HepG2 (cell line): ENCODE measurements around the gene CDK15. TPM values are rescaled to one million over a fixed set of nuclear protein-coding genes. Genes with fewer than 3 reads are reported as not detected.

ENCODE experiments used
- ATAC-seq: fragments of 200-7000 bp; cut with Tn5 transposase; 3 replicates; pipeline ENCODE4 v1.9.1; 2020; ENCODE audit warnings: mild to moderate bottlenecking, moderate library complexity
- BruUV-seq: library from RNA; stranded (reverse); fragments of 400-500 nt; replicated peaks from 2 replicates; lab custom pipeline; 2021; lab: Mats Ljungman, UMichigan
- CTCF ChIA-PET: fragments of 300-600 bp; formaldehyde crosslinking; extraction: SDS; loops from one replicate; lab custom pipeline; 2021; ENCODE audit warnings: low total read pairs, inconsistent platforms, low intra/inter-chr PET ratio; lab: Yijun Ruan, JAX
- POLR2A ChIA-PET: fragments of 350-600 bp; sonication (Branson Sonifier 250); formaldehyde crosslinking; loops from one replicate; lab custom pipeline; 2020; ENCODE audit warnings: antibody characterized with exemption, inconsistent platforms; lab: Yijun Ruan, JAX
- DNase-seq: peaks from one replicate; pipeline ENCODE4 v3.0.0-alpha.2; 2015; ENCODE audit warnings: low spot score
- FAIRE-seq: peaks from 3 replicates; lab custom pipeline; 2011; peaks lifted over from hg19 to GRCh38; lab: Jason Lieb, UNC
- H2AFZ ChIP-seq: one replicate; pipeline ENCODE4 v1.6.1; 2011; ENCODE audit warnings: low read length, inconsistent platforms
- H3K27ac ChIP-seq: fragments of 300-600 bp; 3 replicates; pipeline ENCODE4 v1.8.0; 2011; ENCODE audit warnings: mixed run types, mild to moderate bottlenecking, mixed read lengths, low read length, inconsistent platforms; ENCODE audit not compliant: insufficient read depth; ENCODE audit errors: extremely low read length
- H3K27me3 ChIP-seq, 2 experiments: fragments of 200-600 bp in 1 of 2; 2 replicates in 1 of 2; 3 replicates in 1 of 2; pipeline versions ENCODE4 v1.6.0 to v1.8.0; 2011; ENCODE audit warnings: low read length in 2 of 2, mild to moderate bottlenecking in 2 of 2, moderate library complexity in 2 of 2, inconsistent platforms in 1 of 2; ENCODE audit not compliant: insufficient read depth in 2 of 2, control insufficient read depth in 1 of 2
- H3K36me3 ChIP-seq, 2 experiments: fragments of 200-600 bp in 1 of 2; replicated peaks in 1 of 2; 2 replicates in 1 of 2; 3 replicates in 1 of 2; pipeline versions ENCODE4 v1.5.1 to v1.8.0; 2011; ENCODE audit warnings: low read length in 2 of 2, inconsistent platforms in 1 of 2; ENCODE audit not compliant: insufficient read depth in 2 of 2, control insufficient read depth in 1 of 2
- H3K4me1 ChIP-seq: 2 replicates; pipeline ENCODE4 v1.5.1; 2012; ENCODE audit warnings: low read length, inconsistent platforms; ENCODE audit not compliant: insufficient read depth
- H3K4me2 ChIP-seq: 2 replicates; pipeline ENCODE4 v1.6.0; 2011; ENCODE audit warnings: low read depth, low read length, inconsistent platforms
- H3K4me3 ChIP-seq, 3 experiments: fragments of 200-600 bp in 1 of 3; sonication (generic), shearing (Covaris generic) in 1 of 3; replicated peaks in 1 of 3; 2 replicates each; pipeline ENCODE4 v1.5.1; 2011 to 2016; ENCODE audit warnings: low read length in 3 of 3, inconsistent platforms in 2 of 3, low read depth in 2 of 3, mild to moderate bottlenecking in 2 of 3, control low read depth in 1 of 3, mixed read lengths in 1 of 3; ENCODE audit not compliant: insufficient read depth in 1 of 3
- H3K79me2 ChIP-seq: one replicate; pipeline ENCODE4 v1.6.1; 2011; ENCODE audit warnings: low read length, inconsistent platforms; ENCODE audit not compliant: insufficient read depth
- H3K9ac ChIP-seq: 2 replicates; pipeline ENCODE4 v1.6.0; 2011; ENCODE audit warnings: mild to moderate bottlenecking, low read depth, low read length, inconsistent platforms; ENCODE audit not compliant: insufficient read depth
- H3K9me3 ChIP-seq: 2 replicates; pipeline ENCODE4 v1.5.1; 2012; ENCODE audit warnings: mild to moderate bottlenecking, low read length
- H4K20me1 ChIP-seq: 2 replicates; pipeline ENCODE4 v1.6.0; 2011; ENCODE audit warnings: inconsistent platforms, mild to moderate bottlenecking, low read length, moderate library complexity; ENCODE audit not compliant: insufficient read depth
- ARID3A ChIP-seq: IDR thresholded peaks from 2 replicates; pipeline ENCODE4 v1.6.1; 2012; ENCODE audit warnings: low read depth, low read length, improper control_type of control experiment
- ATF5 ChIP-seq: sonication (generic); formaldehyde crosslinking; IDR thresholded peaks from 2 replicates; pipeline ENCODE4 v1.4.0; 2020; ENCODE audit warnings: mild to moderate bottlenecking, low read depth, missing genetic modification reagents
- BRF2 ChIP-seq: sonication (generic); formaldehyde crosslinking; IDR thresholded peaks from 2 replicates; pipeline ENCODE4 v1.8.1; 2022; ENCODE audit warnings: mild to moderate bottlenecking, missing genetic modification reagents
- CSRNP2 ChIP-seq: sonication (generic); formaldehyde crosslinking; conservative IDR thresholded peaks from 2 replicates; pipeline ENCODE4 v1.8.0; 2022; ENCODE audit warnings: low read depth, missing genetic modification reagents
- DNMT1 ChIP-seq: sonication (generic); formaldehyde crosslinking; IDR thresholded peaks from 2 replicates; pipeline ENCODE4 v1.5.1; 2020; ENCODE audit warnings: mild to moderate bottlenecking, missing genetic modification reagents
- FOXP1 ChIP-seq, 2 experiments: fragments of 450-650 bp in 1 of 2; IDR thresholded peaks; 2 replicates each; pipeline ENCODE4 v1.6.1; 2017 to 2018; ENCODE audit warnings: antibody characterized with exemption in 1 of 2
- GABPA ChIP-seq, 2 experiments: IDR thresholded peaks; 2 replicates each; pipeline ENCODE4 v1.6.1; 2011 to 2016; ENCODE audit warnings: low read depth in 2 of 2, low read length in 1 of 2, missing biosample characterization in 1 of 2, missing genetic modification characterization in 1 of 2
- MTERF4 ChIP-seq: sonication (generic); formaldehyde crosslinking; IDR thresholded peaks from 2 replicates; pipeline ENCODE4 v1.8.0; 2023; ENCODE audit warnings: mild to moderate bottlenecking, missing genetic modification reagents
- MXD3 ChIP-seq: IDR thresholded peaks from 2 replicates; pipeline ENCODE4 v1.6.1; 2016; ENCODE audit warnings: mild to moderate bottlenecking, missing biosample characterization, missing genetic modification reagents
- NR2F1 ChIP-seq, 2 experiments: fragments of 450-650 bp in 1 of 2; formaldehyde crosslinking in 1 of 2; IDR thresholded peaks; 2 replicates each; pipeline versions ENCODE4 v1.5.0 to v1.6.1; 2016 to 2020; ENCODE audit warnings: mild to moderate bottlenecking in 1 of 2, missing compliant biosample characterization in 1 of 2, missing genetic modification reagents in 1 of 2, moderate library complexity in 1 of 2
- NR2F2 ChIP-seq: IDR thresholded peaks from 2 replicates; pipeline ENCODE4 v1.6.1; 2012; ENCODE audit warnings: low read depth, inconsistent platforms, borderline replicate concordance
- POLR2AphosphoS5 ChIP-seq: IDR thresholded peaks from 2 replicates; pipeline ENCODE4 v1.6.1; 2012; ENCODE audit warnings: low read depth, low read length
- SMC3 ChIP-seq: IDR thresholded peaks from 2 replicates; pipeline ENCODE4 v1.6.1; 2011; ENCODE audit warnings: low read length, improper control_type of control experiment
- SP4 ChIP-seq: sonication (generic); formaldehyde crosslinking; IDR thresholded peaks from 2 replicates; pipeline ENCODE4 v1.8.1; 2023; ENCODE audit warnings: mild to moderate bottlenecking, missing genetic modification reagents
- TGIF2 ChIP-seq: IDR thresholded peaks from 2 replicates; pipeline ENCODE4 v1.6.1; 2016; ENCODE audit warnings: control low read depth, missing compliant biosample characterization
- ZBTB42 ChIP-seq: sonication (generic); formaldehyde crosslinking; IDR thresholded peaks from 2 replicates; pipeline ENCODE4 v1.5.0; 2020; ENCODE audit warnings: mild to moderate bottlenecking, missing genetic modification reagents
- ZNF205 ChIP-seq: IDR thresholded peaks from 2 replicates; pipeline ENCODE4 v1.6.1; 2018; ENCODE audit warnings: missing biosample characterization, missing genetic modification reagents
- ZNF235 ChIP-seq: sonication (generic); formaldehyde crosslinking; IDR thresholded peaks from 2 replicates; pipeline ENCODE4 v1.8.1; 2023; ENCODE audit warnings: mild to moderate bottlenecking, missing genetic modification reagents, borderline replicate concordance
- ZNF282 ChIP-seq: fragments of 450-650 bp; IDR thresholded peaks from 2 replicates; pipeline ENCODE4 v1.6.1; 2018; ENCODE audit not compliant: partially characterized antibody
- WGBS: methylation state at CpG from one replicate; pipeline ENCODE4 v1.1.6; 2017; ENCODE audit warnings: low lambda C conversion rate; 5-methylcytosine and 5-hydroxymethylcytosine counted together
- in situ Hi-C: cut with HindIII; loops from 2 replicates; pipeline ENCODE4 v1.10.0; 2017; ENCODE audit warnings: low pct_unique_long_range_greater_than_20kb; ENCODE audit not compliant: extremely low pct_ligation_motif_present
- intact Hi-C: fragments of 100-400 bp; cut with micrococcal nuclease; formaldehyde crosslinking; loops from one replicate; pipeline ENCODE4 v1.10.0; 2022; ENCODE audit not compliant: unreplicated experiment
- polyA plus RNA-seq, 8 experiments: library from polyadenylated mRNA; depleted of rRNA in 3 of 8; stranded (reverse) in 7 of 8; unstranded in 1 of 8; fragments of >200 nt; fragmentation: Illumina TruSeq in 4 of 8; extraction: Trizol in 4 of 8; gene quantifications; 2 replicates each; pipeline versions ENCODE4 v1.2.1 to v1.2.3, GENCODE V29; 2011 to 2016; ENCODE audit warnings: low read depth in 4 of 8, missing spikeins in 1 of 8, mixed read lengths in 1 of 8; ENCODE audit not compliant: insufficient read depth in 1 of 8
- total RNA-seq, 5 experiments: library from RNA; depleted of rRNA; stranded (reverse); fragments of >200 nt; fragmentation: Illumina TruSeq; extraction: Trizol; gene quantifications; 2 replicates each; pipeline ENCODE4 v1.2.3, GENCODE V29; 2016; ENCODE audit warnings: low read depth in 1 of 5

CDK15 gene
- total and polyA plus RNA-seq, 2 of the 13 experiments (the other 11 are each of a cell fraction or from before 2014, with no cell fraction given): not detected

- BruUV-seq: no TSS peak
- intact Hi-C loops (loop anchor here (1.0 to 2.0 kb wide), 3 partner anchors 196 to 318 kb away; no protein-coding TSS in a partner anchor), in situ Hi-C loops (loop anchor here (5.0 kb wide), 1 partner anchor 312 kb away; no protein-coding TSS in a partner anchor)
- H3K9ac ChIP-seq: no peak overlapping the region
- no peak overlapping the region for H2AFZ ChIP-seq
- WGBS: 17% methylated on average over 5 of the region's 5 CpGs
- no peaks in the 10 kb centered on the region for H3K79me2 ChIP-seq
- no peaks in the 10 kb centered on the region for H4K20me1 ChIP-seq
- CTCF ChIA-PET: interaction anchor here (1.3 to 4.0 kb wide), 2 partner anchors 244 to 318 kb away, joined by 3 to 44 read pairs; no protein-coding TSS in a partner anchor
- no peak overlapping the region for H3K4me2 ChIP-seq
- no peak overlapping the region for H3K4me3 ChIP-seq
- H3K4me1 ChIP-seq: no peaks in the 10 kb centered on the region
- DNase-seq (peak; percentile 69), ATAC-seq (peak; percentile 98), FAIRE-seq (peak; percentile 100)
- peaks cover 3 to 11% of the 10 kb centered on the region in 2 experiments; a peak in 3 of 5 replicates for H3K27me3 ChIP-seq
- POLR2A ChIA-PET: no interaction called here
- H3K36me3 ChIP-seq: no peaks in the 10 kb centered on the region
- H3K9me3 ChIP-seq: no peaks in the 10 kb centered on the region
- no peak overlapping the region for H3K27ac ChIP-seq
- TF ChIP-seq FOXP1 (IDR thresholded peaks at IDR 0.05) (no peak), FOXP1 (CRISPR knock-in tag; IDR thresholded peaks at IDR 0.05) (no peak), TGIF2 (no peak), MTERF4 (CRISPR knock-in tag) (no peak), BRF2 (CRISPR knock-in tag) (no peak), MXD3 (CRISPR knock-in tag) (no peak), NR2F2 (no peak), ZBTB42 (CRISPR knock-in tag) (no peak), DNMT1 (CRISPR knock-in tag) (no peak), SMC3 (peak; percentile 97), CSRNP2 (no peak), ZNF235 (CRISPR knock-in tag) (no peak), ZNF282 (no peak), ARID3A (no peak), SP4 (CRISPR knock-in tag) (0 out of 2 replicates have a peak, but pooled peaks have one; percentile 27), GABPA (IDR thresholded peaks at IDR 0.05; ENCODE audit: low read depth, low read length) (no peak), GABPA (CRISPR knock-in tag; IDR thresholded peaks at IDR 0.05; ENCODE audit: low read depth) (no peak), ATF5 (no peak), NR2F1 (CRISPR knock-in tag; IDR thresholded peaks at IDR 0.05) (no peak), POLR2AphosphoS5 (no peak), ZNF205 (CRISPR knock-in tag) (0 out of 2 replicates have a peak, but pooled peaks have one; percentile 63)
These were observed 54.3 kb downstream of the CDK15 start for GRCh38 chr2:201860636-201861066.
